MG63 (cell line): ENCODE results near the gene TCERG1L. TPM values are rescaled to one million over a fixed set of nuclear protein-coding genes. Genes with fewer than 3 reads are reported as not detected.
A peak's percentile ranks its signal among the peaks of the same experiment; 100 is the strongest.

ENCODE experiments used
- DNase-seq: peaks from one replicate; pipeline ENCODE4 v3.0.0-alpha.2; 2020
- H3K27me3 ChIP-seq: fragments of 250-450 bp; sonication (Bioruptor Pico); 2 replicates; pipeline ENCODE4 v1.5.1; 2020; ENCODE audit warnings: mild to moderate bottlenecking, moderate library complexity
- H3K36me3 ChIP-seq: fragments of 250-450 bp; sonication (Bioruptor Pico); 2 replicates; pipeline ENCODE4 v1.5.1; 2020; ENCODE audit warnings: mild to moderate bottlenecking, moderate library complexity
- H3K4me3 ChIP-seq: fragments of 250-450 bp; sonication (Bioruptor Pico); 2 replicates; pipeline ENCODE4 v1.5.1; 2020; ENCODE audit warnings: mild to moderate bottlenecking, moderate library complexity
- H3K9me3 ChIP-seq: fragments of 250-450 bp; sonication (Bioruptor Pico); 2 replicates; pipeline ENCODE4 v1.5.1; 2020; ENCODE audit warnings: mild to moderate bottlenecking, moderate library complexity
- total RNA-seq: library from RNA; depleted of rRNA; stranded (reverse); fragments of >200 nt; shearing (Covaris generic); gene quantifications from 2 replicates; pipeline ENCODE4 v1.2.3, GENCODE V29; 2014; ENCODE audit warnings: low replicate concordance

TCERG1L gene
- total RNA-seq, 1 experiment from 2014 or later: not detected

GRCh38 chr10:131073469-131074035, 238.0 kb downstream of the TCERG1L start:
- no peak for DNase-seq
- Histone ChIP-seq H3K4me3 (no peak overlapping the region), H3K36me3 (no peaks in the 10 kb centered on the region), H3K9me3 (no peaks in the 10 kb centered on the region), H3K27me3 (no peaks in the 10 kb centered on the region)

GRCh38 chr10:131072651-131073468, 238.7 kb downstream of the TCERG1L start:
- Histone ChIP-seq H3K36me3 (no peaks in the 10 kb centered on the region), H3K4me3 (no peak overlapping the region), H3K27me3 (no peaks in the 10 kb centered on the region), H3K9me3 (no peaks in the 10 kb centered on the region)
- DNase-seq: no peak

DNA sequence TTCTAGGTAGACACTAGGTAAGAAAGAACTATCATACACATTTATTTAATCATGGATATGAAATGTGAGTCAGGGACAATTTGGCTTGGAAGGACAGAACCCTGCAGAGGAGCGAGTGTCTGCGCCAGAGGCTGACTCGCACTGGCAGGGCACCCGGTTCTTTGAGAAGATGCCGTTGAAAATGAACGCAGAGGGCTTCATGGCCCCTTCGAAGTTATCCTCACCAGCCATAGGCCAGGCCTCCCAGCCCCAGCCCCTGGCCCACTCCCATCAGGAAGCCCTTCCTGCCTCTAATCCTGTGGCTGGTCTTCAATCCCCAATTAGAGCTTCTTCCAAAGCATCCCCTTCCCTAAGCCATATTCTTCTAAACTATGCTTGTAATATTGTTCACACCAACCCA, 239.8 kb downstream of the TCERG1L start:
- Histone ChIP-seq H3K9me3 (no peaks in the 10 kb centered on the region), H3K27me3 (no peaks in the 10 kb centered on the region), H3K4me3 (no peak overlapping the region), H3K36me3 (no peaks in the 10 kb centered on the region)
- DNase-seq: peak; percentile 23

- H3K27me3 ChIP-seq: no peaks in the 10 kb centered on the region
- H3K9me3 ChIP-seq: no peaks in the 10 kb centered on the region
- no peak overlapping the region for H3K4me3 ChIP-seq
- DNase-seq: no peak
- no peaks in the 10 kb centered on the region for H3K36me3 ChIP-seq
These were observed 240.7 kb downstream of the TCERG1L start for GRCh38 chr10:131070856-131071255.

GRCh38 chr10:131068760-131069159, 242.8 kb downstream of the TCERG1L start:
- Histone ChIP-seq H3K36me3 (no peaks in the 10 kb centered on the region), H3K4me3 (no peak overlapping the region), H3K9me3 (no peaks in the 10 kb centered on the region), H3K27me3 (no peaks in the 10 kb centered on the region)
- no peak for DNase-seq

- H3K9me3 ChIP-seq: no peaks in the 10 kb centered on the region
These were observed 243.2 kb downstream of the TCERG1L start for GRCh38 chr10:131068311-131068710.

GRCh38 chr10:131067690-131068089, 243.8 kb downstream of the TCERG1L start:
- DNase-seq: no peak
- Histone ChIP-seq H3K27me3 (no peaks in the 10 kb centered on the region), H3K36me3 (no peaks in the 10 kb centered on the region), H3K4me3 (no peak overlapping the region), H3K9me3 (no peaks in the 10 kb centered on the region)

More at GRCh38 chr10:131068311-131068710, 243.2 kb downstream of the TCERG1L start:
- DNase-seq: no peak
- no peak overlapping the region for H3K4me3 ChIP-seq
- no peaks in the 10 kb centered on the region for H3K27me3 ChIP-seq
- H3K36me3 ChIP-seq: no peaks in the 10 kb centered on the region

DNA sequence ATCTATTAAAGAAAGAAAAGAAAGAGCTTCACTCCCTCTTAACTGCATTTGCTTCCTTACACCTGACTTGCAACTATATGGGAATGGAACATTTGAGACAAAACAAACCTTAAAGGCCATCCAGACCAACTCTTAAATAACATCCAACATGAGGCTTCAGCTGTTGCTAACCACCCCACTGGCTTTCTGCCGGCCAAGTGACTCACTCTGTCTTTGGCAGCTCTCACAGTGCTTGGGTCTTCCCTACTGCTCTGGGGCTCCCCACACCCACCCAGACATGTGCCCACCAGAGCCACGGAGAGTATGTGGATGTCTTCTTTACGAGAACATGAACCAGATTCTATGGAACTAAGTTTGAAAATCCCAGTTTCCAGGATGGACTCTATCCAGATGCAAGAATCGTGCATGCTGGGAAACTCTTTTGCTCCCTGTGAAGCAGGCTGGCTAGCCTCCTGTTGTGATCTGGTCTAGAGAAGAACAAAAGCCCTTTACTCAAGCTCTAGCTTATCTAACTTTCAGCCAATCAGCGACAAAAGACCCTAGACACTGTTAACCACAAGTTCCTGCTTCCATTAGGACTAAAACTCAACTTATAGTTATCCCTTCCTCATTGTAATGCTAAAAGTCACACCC, 245.7 kb downstream of the TCERG1L start:
- Histone ChIP-seq H3K36me3 (no peaks in the 10 kb centered on the region), H3K9me3 (no peaks in the 10 kb centered on the region), H3K27me3 (no peaks in the 10 kb centered on the region), H3K4me3 (no peak overlapping the region)
- peak; percentile 69 for DNase-seq

GRCh38 chr10:131063311-131063710, 248.2 kb downstream of the TCERG1L start:
- no peak overlapping the region for H3K4me3 ChIP-seq
- no peaks in the 10 kb centered on the region for H3K36me3 ChIP-seq
- no peaks in the 10 kb centered on the region for H3K9me3 ChIP-seq
- DNase-seq: no peak
- H3K27me3 ChIP-seq: no peaks in the 10 kb centered on the region

GRCh38 chr10:131062621-131063260, 248.8 kb downstream of the TCERG1L start:
- H3K4me3 ChIP-seq: no peak overlapping the region
- H3K36me3 ChIP-seq: no peaks in the 10 kb centered on the region
- no peaks in the 10 kb centered on the region for H3K27me3 ChIP-seq
- no peak for DNase-seq
- no peaks in the 10 kb centered on the region for H3K9me3 ChIP-seq

DNA sequence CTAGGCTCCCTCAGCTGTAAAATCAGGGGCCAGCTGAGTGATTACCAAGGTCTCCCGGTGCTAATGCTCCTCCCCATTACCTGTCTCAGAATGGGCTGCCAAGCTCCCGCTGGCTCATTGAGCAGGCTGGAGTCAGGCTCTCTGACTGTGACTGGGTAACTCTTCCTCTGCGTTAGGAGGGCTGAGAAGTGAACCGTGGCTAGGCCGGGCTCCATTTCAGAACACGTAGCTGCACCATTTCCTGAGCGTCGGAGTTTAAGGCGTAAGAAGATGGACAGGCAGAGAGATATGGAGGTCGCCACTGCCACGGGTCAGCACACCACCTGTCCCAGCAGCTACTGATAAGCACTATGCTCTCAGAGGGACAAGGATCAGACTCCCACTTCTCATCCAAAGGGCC, 250.3 kb downstream of the TCERG1L start:
- Histone ChIP-seq H3K4me3 (no peak overlapping the region), H3K9me3 (no peaks in the 10 kb centered on the region), H3K36me3 (no peaks in the 10 kb centered on the region), H3K27me3 (no peaks in the 10 kb centered on the region)
- no peak for DNase-seq

DNA sequence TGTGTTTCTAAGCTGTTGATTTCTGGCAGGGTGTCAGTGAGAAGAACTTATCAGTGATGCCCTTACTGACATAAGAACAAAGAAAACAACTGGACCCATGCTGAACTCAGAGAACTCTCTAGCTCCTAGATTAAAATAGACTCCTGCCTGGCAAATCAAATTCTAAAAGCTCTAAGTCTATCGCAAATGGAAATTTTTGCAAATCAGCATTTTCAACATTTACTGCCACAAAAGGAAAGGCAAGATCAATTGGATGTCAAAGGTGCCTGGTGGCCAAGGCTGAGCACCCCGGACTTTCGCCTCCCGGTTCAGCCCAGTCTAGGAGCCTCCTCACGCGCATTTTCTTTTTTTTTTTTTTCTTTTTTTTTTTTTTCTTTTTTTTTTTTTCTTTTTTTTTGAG, 251.6 kb downstream of the TCERG1L start:
- DNase-seq: no peak
- H3K36me3 ChIP-seq: no peaks in the 10 kb centered on the region
- no peak overlapping the region for H3K4me3 ChIP-seq
- H3K9me3 ChIP-seq: no peaks in the 10 kb centered on the region
- no peaks in the 10 kb centered on the region for H3K27me3 ChIP-seq

GRCh38 chr10:131058799-131059198, 252.7 kb downstream of the TCERG1L start:
- no peaks in the 10 kb centered on the region for H3K27me3 ChIP-seq
- no peaks in the 10 kb centered on the region for H3K9me3 ChIP-seq
- DNase-seq: no peak
- H3K36me3 ChIP-seq: no peaks in the 10 kb centered on the region
- H3K4me3 ChIP-seq: no peak overlapping the region

- Histone ChIP-seq H3K9me3 (no peaks in the 10 kb centered on the region), H3K36me3 (no peaks in the 10 kb centered on the region), H3K27me3 (no peaks in the 10 kb centered on the region), H3K4me3 (no peak overlapping the region)
- DNase-seq: no peak
These were observed 254.7 kb downstream of the TCERG1L start for GRCh38 chr10:131056781-131057180.

- DNase-seq: no peak
- Histone ChIP-seq H3K4me3 (no peak overlapping the region), H3K9me3 (no peaks in the 10 kb centered on the region), H3K36me3 (no peaks in the 10 kb centered on the region), H3K27me3 (no peaks in the 10 kb centered on the region)
These were observed 255.4 kb downstream of the TCERG1L start for GRCh38 chr10:131056091-131056579.

GRCh38 chr10:131055437-131055836, 256.1 kb downstream of the TCERG1L start:
- no peak overlapping the region for H3K4me3 ChIP-seq
- no peak for DNase-seq
- H3K27me3 ChIP-seq: no peaks in the 10 kb centered on the region
- H3K36me3 ChIP-seq: no peaks in the 10 kb centered on the region
- H3K9me3 ChIP-seq: no peaks in the 10 kb centered on the region

- H3K4me3 ChIP-seq: no peak overlapping the region
- no peaks in the 10 kb centered on the region for H3K27me3 ChIP-seq
- no peaks in the 10 kb centered on the region for H3K36me3 ChIP-seq
- no peak for DNase-seq
- H3K9me3 ChIP-seq: no peaks in the 10 kb centered on the region
These were observed 258.3 kb downstream of the TCERG1L start for GRCh38 chr10:131053192-131053591.
